Fibroblast of skin of left quadriceps (primary cell): ENCODE results near the gene PTTG1IP.
"Not testable (repeated sequence)": the region's sequence is repeated elsewhere in the genome, so short reads cannot be mapped to it uniquely, and the experiment has no call there.

Source experiments
- DNase-seq, 2 experiments: peaks; one replicate each; pipeline ENCODE4 v3.0.0-alpha.2; 2013; ENCODE audit warnings: low read depth in 2 of 2

PTTG1IP gene

GRCh38 chr21:44881198-44881872 is 7.8 kb upstream of the PTTG1IP start:
- DNase-seq: peak in 1 of 2 experiments; percentile 35

- no peak for DNase-seq
Observed at GRCh38 chr21:44880405-44881197, 7.1 kb upstream of the PTTG1IP start.

- not testable (repeated sequence) for DNase-seq
Observed at GRCh38 chr21:44879238-44879637, 5.7 kb upstream of the PTTG1IP start.

- no peak for DNase-seq
Observed at GRCh38 chr21:44878053-44878982, 4.8 kb upstream of the PTTG1IP start.

- no peak for DNase-seq
Observed at GRCh38 chr21:44876849-44877575, 3.5 kb upstream of the PTTG1IP start.

GRCh38 chr21:44875316-44875700 is 1.8 kb upstream of the PTTG1IP start:
- no peak for DNase-seq

- DNase-seq: no peak
Observed at GRCh38 chr21:44874497-44875315, 1.2 kb upstream of the PTTG1IP start.

- DNase-seq: no peak
Observed at GRCh38 chr21:44874240-44874496, 678 bp upstream of the PTTG1IP start.

GRCh38 chr21:44872649-44873355 is 688 bp downstream of the PTTG1IP start:
- DNase-seq: no peak

GRCh38 chr21:44872323-44872648 is 1.2 kb downstream of the PTTG1IP start:
- DNase-seq: no peak

- peak in 1 of 2 experiments; percentile 16 for DNase-seq
Observed at GRCh38 chr21:44871576-44872269, 1.8 kb downstream of the PTTG1IP start.

- DNase-seq: no peak
Observed at GRCh38 chr21:44870748-44871495, 2.6 kb downstream of the PTTG1IP start.

GRCh38 chr21:44869781-44870747 is 3.4 kb downstream of the PTTG1IP start:
- peak in 1 of 2 experiments; percentile 61 for DNase-seq

- no peak for DNase-seq
Observed at GRCh38 chr21:44868707-44869106, 4.8 kb downstream of the PTTG1IP start.

GRCh38 chr21:44867999-44868700 is 5.3 kb downstream of the PTTG1IP start:
- DNase-seq: no peak

- DNase-seq: no peak
Observed at GRCh38 chr21:44867464-44867863, 6.0 kb downstream of the PTTG1IP start.

GRCh38 chr21:44866780-44867179 is 6.7 kb downstream of the PTTG1IP start:
- no peak for DNase-seq
